GM18858 (cell line): ENCODE measurements around the gene MYH8.

ENCODE experiments used
- ATAC-seq: cut with Tn5 transposase; IDR thresholded peaks from one replicate; pipeline ENCODE4 v1.9.1; 2021; ENCODE audit not compliant: unreplicated experiment

MYH8 gene

GRCh38 chr17:10421900-10422542 is at the start of gene MYH8:
Gene MYH8, minus strand, starts transcription at chr17:10421950. Its CDS starts 1,723 bp downstream, at chr17:10420227.
- ATAC-seq: no peak

GRCh38 chr17:10469459-10469858 is 47.7 kb upstream of the MYH8 start, which contains the start of gene MYH4:
Gene MYH4, minus strand, starts transcription at chr17:10469559. Its CDS starts 2,814 bp downstream, at chr17:10466745.
- ATAC-seq: no peak

GRCh38 chr17:10463402-10463801 is 41.7 kb upstream of the MYH8 start:
- ATAC-seq: no peak

GRCh38 chr17:10460062-10460461 is 38.3 kb upstream of the MYH8 start:
- ATAC-seq: no peak

DNA sequence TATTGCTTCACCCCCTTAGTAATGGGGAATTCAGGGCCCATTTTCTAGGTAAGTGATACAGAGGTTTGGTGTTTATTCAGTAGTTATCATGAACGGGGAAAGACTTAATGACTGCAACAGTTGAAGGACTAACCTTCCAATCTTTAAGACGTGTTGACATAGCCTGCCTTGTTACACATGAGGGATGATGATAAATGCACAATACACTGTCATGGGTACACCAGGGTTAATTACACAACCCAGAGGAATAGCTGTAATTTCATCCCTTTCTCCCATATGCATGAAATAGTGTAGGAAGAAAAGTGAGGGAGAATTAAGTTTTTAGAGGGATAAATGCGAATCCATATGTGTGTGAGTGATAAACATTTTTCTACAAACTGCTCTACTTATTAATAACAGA is 37.0 kb upstream of the MYH8 start:
- no peak for ATAC-seq

GRCh38 chr17:10457952-10458351 is 36.2 kb upstream of the MYH8 start:
- no peak for ATAC-seq

DNA sequence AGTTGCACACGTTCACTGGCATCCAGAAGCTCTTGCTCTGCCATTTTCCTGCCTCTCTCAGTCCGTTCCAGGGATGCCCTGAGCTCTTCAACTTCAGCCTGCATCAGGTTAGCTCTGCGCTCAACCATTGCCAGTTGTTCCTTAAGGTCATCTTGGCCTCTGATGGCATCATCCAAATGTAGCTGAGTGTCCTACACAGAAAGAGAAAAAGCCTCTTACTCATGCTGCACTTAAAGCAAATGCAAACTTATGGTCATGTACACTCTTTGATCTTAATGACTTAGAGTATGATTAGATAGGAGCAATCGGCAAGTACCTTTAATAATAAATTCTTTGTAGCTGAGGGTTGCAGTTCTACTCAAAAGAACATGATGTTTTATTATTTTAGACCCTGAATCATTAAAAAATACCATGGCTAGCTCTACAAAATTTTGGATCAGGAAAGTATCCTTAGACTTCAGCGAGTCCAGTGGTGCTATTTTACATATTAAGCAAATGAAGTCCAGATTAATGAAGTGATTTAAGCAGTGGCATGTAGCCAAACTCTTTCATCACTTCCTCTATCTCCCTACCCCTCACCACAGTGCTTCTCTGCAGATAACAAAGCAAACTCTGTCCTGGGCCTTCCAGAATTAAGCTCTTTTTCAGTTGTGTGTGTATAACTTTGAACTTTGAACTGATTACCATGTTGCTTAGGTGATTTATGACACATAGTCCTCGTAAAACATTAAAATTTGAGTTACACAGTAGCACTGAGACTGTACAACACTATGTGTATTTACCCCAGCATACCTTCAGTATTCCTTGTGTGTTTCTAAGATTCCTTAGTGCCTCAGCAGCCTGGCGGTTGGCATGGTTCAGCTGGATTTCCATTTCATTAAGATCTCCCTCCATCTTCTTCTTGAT is 25.5 kb upstream of the MYH8 start:
- no peak for ATAC-seq

DNA sequence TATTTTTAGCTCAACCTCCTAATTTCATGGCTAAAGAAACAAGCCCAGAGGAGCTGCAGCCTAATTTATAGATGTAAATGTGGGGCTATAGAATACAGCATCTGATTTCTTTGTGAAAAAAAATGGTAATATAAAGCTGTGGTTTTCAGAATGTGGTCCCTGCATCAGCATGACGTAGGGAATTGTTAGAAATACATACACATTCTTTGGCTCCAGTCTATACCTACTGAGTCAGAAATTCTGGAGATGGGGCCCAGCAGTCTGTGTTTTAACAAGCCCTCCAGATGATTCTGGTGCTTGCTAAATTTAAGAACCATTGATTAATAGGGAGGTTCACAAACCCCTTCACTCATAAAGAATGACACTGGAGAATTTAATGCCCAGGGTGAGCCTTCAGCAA is 18.1 kb upstream of the MYH8 start:
- no peak for ATAC-seq

DNA sequence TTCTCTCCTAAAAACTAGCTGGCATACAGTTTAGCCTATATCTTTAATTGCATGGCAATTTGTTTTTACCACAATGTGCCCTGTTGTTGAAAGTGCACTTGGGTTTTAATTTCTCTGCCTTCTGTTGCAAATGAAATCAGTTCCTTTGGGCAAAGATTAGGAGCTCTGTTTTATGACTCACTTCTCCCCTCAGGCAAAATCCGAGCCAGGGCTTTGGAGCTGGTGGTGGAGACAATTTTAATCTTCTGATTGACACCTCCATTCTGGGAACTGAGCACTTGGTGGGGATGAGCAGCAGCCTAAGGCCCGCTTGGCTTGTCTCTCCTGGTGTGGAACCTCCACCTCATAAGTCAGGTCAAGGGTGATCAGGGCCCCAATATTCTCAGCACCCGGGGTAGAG is 13.3 kb upstream of the MYH8 start:
- no peak for ATAC-seq

DNA sequence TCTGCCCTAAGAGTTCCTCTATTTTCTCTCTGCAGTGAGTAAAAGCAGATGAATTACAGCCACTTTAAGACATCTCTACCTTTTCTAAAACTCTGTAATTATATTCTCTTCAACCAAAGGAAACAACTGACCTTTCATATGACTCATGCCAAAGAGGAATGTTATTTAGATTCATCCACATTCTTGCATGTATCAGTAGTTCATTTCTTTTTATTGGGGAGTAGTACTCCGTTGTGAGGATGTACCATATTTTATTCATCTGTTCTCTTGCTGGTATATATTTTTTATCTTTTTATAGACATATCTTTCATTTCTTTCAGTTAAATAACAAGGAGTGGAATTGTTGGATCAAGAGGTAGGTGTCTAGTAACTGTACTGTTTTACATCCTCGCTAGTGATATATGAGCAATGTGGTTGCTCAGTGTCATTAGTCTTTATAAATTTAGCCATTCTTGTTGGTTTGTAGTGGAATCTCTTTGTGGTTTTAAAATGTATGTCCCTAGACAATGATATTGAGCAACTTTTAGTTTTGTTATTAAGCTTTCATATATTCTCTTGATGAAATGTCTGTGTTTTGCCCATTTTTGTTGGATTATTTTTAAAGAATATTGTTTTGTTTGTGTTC is 7.8 kb upstream of the MYH8 start:
- no peak for ATAC-seq

- no peak for ATAC-seq
These were observed 7.0 kb upstream of the MYH8 start for GRCh38 chr17:10428781-10429180.

GRCh38 chr17:10421211-10421610 is 539 bp downstream of the MYH8 start:
- no peak for ATAC-seq

DNA sequence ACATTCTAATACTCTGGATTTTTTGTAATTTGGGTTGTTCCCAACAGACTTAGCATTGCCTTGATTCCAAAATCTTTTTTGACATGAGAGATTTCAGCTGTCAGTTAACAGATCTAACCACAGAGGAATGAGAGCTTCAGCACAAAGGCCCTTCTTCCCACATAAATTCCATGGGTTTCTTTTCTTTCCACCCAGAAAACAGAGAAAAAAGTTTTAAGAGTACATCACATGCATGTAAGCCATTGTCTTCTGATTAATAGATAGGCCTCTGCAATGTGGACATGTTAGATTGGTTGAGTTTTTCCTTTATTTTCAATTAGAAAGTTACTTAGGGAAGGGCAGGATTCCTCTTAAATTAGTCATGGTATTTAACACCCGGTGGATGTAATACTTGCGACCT is 939 bp downstream of the MYH8 start:
- ATAC-seq: no peak

DNA sequence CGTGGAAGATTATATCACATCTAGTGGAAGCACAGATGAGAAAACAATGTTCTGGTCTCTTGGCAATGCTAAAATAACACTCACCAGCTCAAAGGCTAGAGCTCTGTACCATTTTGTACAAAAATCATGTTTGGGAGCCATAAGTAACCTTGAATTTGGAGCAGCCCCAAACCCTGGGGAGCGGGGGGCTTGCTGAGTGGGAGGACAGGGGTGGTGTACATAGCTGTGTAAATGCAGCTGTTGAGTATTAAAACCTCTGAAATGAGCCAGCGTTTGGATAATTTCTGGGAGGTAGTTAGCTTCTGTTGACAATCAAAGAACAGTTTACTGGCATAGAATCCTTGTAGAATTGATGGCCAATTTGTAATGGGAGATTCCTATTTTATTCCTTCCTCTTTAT is 4.3 kb downstream of the MYH8 start:
- no peak for ATAC-seq

DNA sequence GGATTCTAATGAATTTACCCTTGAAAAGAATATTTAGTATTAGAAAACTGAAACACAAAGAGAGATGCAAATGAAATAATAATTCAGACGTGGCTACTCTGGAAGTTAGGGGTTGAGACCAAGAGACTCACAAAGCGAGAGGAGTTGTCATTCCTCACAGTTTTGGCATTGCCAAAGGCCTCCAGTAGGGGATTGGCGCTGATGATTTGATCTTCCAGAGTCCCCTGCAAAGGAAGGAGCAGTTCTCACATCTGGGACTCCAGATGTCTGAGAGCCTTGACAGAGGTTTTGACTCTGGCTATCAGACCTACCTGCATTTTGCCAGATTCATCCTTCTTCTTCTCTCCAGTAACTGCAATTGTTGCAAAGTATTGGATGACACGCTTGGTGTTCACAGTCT is 6.6 kb downstream of the MYH8 start:
- ATAC-seq: no peak

DNA sequence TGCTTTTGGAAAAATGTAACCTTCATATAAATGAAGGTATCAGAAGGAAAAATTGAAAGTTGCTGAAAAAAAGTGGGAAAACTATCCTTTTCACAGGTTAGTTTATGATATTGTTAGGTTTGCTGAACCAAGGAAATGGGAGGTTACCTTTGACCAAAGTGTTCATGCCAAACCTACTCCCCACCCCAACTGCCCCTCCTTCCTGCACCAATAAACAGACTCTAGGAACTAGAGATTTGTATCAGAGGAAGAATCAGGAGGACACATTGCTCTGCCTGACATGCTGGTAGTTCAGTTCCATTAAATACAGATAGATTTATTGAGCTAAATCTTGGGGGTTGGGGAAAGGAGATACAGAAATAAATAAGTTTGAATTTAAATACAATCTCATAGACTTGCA is 18.2 kb downstream of the MYH8 start:
- ATAC-seq: no peak

GRCh38 chr17:10398352-10398751 is 23.4 kb downstream of the MYH8 start:
- no peak for ATAC-seq

DNA sequence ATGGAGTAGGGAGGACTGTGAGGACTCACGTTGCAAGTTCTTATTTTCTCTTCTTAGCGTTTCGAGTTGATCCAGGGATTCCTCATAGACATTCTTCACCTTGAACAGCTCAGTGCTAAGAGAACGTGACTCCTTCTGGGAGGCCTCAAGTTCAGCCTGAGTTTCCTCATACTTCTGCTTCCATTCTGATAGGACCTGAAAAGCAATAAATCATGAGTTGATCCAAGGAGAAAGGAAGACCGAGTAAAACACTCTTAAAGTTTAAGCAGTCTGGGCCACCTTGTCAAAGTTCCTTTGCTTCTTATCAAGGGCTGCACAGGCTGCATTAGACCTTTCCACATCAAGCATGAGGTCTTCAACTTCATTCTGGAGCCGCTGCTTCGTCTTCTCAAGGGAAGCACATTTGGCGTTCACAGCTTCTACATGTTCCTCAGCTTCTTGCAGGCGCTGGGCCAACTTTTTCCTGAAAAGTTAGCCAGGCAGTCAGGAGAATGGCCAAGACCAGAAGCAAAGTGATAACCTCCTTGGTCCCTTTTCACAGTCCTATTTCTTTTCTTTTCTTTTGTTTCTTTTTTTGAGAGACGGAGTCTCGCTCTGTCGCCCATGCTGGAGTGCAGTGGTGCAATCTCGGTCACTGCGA is 25.1 kb downstream of the MYH8 start:
- ATAC-seq: no peak

DNA sequence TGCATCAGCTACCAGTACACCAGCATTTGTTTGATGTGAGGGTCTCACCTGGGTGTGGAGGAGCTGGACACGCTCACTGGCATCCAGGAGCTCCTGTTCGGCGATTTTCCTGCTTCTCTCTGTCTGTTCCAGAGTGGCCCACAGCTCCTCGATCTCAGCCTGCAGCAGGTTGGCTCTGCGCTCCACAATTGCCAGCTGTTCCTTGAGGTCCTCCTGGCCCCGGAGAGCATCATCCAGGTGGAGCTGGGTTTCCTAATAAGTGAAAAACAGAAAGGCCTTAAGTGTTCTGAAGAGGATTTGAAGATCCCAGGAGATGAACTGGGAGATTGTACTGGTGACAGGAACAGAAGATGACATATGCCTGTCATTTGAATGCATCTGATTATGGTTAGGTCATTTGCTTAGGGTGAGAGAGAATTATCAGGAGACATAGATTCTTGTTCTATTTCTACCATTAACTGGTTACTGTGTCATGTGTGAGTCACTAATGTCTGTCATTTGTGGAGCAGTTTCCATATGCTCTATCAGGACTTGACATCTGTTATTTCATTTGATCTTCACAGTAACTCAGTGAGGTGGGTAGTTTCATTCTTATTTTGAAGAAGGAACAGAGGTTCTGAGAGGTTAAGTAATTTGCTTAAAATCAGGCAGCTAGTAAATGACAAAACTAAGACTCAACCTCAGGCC is 27.4 kb downstream of the MYH8 start:
- ATAC-seq: peak; percentile 62

- no peak for ATAC-seq
These were observed 28.9 kb downstream of the MYH8 start for GRCh38 chr17:10392880-10393279.

DNA sequence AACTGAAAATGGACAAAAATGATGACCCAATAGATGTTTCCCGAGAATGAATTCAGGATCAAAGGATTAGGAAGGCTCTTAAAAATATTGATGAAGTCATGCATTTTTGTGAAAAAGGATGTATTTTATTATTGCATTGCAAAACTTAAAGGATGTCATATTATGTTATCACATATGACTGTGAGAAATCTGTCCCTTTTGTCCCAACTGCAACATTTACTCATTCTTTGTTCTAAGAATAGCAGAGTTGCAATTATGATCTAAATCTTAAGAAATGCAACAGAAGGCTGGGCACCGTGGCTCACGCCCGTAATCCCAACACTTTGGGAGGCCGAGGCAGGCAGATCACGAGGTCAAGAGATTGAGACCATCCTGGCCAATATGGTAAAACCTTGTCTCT is 35.9 kb downstream of the MYH8 start:
- no peak for ATAC-seq
